CD8-positive, alpha-beta memory T cell (primary cell): ENCODE measurements around the gene P2RY11. TPM values are rescaled to one million over a fixed set of nuclear protein-coding genes. Genes with fewer than 3 reads are reported as not detected.

Source experiments
- CTCF ChIA-PET: fragments of 350-600 bp; sonication (Branson Sonifier 250); formaldehyde crosslinking; loops from one replicate; lab custom pipeline; 2021; ENCODE audit warnings: antibody characterized with exemption; lab: Charles Lee
- POLR2A ChIA-PET: fragments of 350-600 bp; sonication (Branson Sonifier 250); formaldehyde crosslinking; loops from one replicate; lab custom pipeline; 2021; ENCODE audit warnings: antibody characterized with exemption; lab: Charles Lee
- DNase-seq, 5 donors: peaks; one replicate each; pipeline versions ENCODE4 v3.0.0 to v3.0.0-alpha.2; 2020 to 2022; ENCODE audit warnings: mixed read lengths in 1 of 5
- H3K27ac ChIP-seq: one replicate; pipeline ENCODE4 v1.7.0; 2013; ENCODE audit warnings: low read depth, mild to moderate bottlenecking, low read length, moderate library complexity
- H3K27me3 ChIP-seq: 2 replicates; pipeline ENCODE4 v1.7.0; 2013; ENCODE audit warnings: low read length, mild to moderate bottlenecking; ENCODE audit not compliant: insufficient read depth, poor library complexity, severe bottlenecking
- H3K36me3 ChIP-seq: 2 replicates; pipeline ENCODE4 v1.7.0; 2013; ENCODE audit warnings: mild to moderate bottlenecking, low read length, moderate library complexity; ENCODE audit not compliant: insufficient read depth
- H3K4me1 ChIP-seq: 2 replicates; pipeline ENCODE4 v1.7.0; 2013; ENCODE audit warnings: mild to moderate bottlenecking, low read length, moderate library complexity; ENCODE audit not compliant: insufficient read depth
- H3K4me3 ChIP-seq: 2 replicates; pipeline ENCODE4 v1.7.0; 2013; ENCODE audit warnings: mild to moderate bottlenecking, low read length
- H3K9me3 ChIP-seq: 2 replicates; pipeline ENCODE4 v1.7.0; 2013; ENCODE audit warnings: mild to moderate bottlenecking, low read length
- H3K27ac Mint-ChIP-seq, 8 donors: one replicate each; pipeline ENCODE4 v1.8.0; 2020 to 2021; ENCODE audit warnings: mixed read lengths in 8 of 8, mild to moderate bottlenecking in 6 of 8, inconsistent platforms in 3 of 8, moderate library complexity in 3 of 8
- H3K27me3 Mint-ChIP-seq, 2 donors: one replicate each; pipeline ENCODE4 v1.8.0; 2020 to 2021; ENCODE audit warnings: mixed read lengths in 2 of 2, mild to moderate bottlenecking in 1 of 2, moderate library complexity in 1 of 2
- H3K36me3 Mint-ChIP-seq, 3 donors: one replicate each; pipeline ENCODE4 v1.8.0; 2020 to 2021; ENCODE audit warnings: mixed read lengths in 3 of 3, inconsistent platforms in 1 of 3, mild to moderate bottlenecking in 1 of 3
- H3K4me1 Mint-ChIP-seq, 3 donors: one replicate each; pipeline ENCODE4 v1.8.0; 2020 to 2021; ENCODE audit warnings: mixed read lengths in 3 of 3, inconsistent platforms in 1 of 3, mild to moderate bottlenecking in 1 of 3
- H3K4me3 Mint-ChIP-seq, 7 donors: one replicate each; pipeline ENCODE4 v1.8.0; 2020 to 2021; ENCODE audit warnings: mixed read lengths in 7 of 7, mild to moderate bottlenecking in 6 of 7, moderate library complexity in 4 of 7, inconsistent platforms in 2 of 7
- H3K9me3 Mint-ChIP-seq, 5 donors: one replicate each; pipeline ENCODE4 v1.8.0; 2020 to 2022; ENCODE audit warnings: mixed read lengths in 5 of 5, mild to moderate bottlenecking in 3 of 5, moderate library complexity in 2 of 5, inconsistent platforms in 1 of 5
- polyA plus RNA-seq: library from polyadenylated mRNA; unstranded; fragments of 300-500 nt; fragmentation: Illumina TruSeq; gene quantifications from one replicate; pipeline ENCODE4 v1.2.3, GENCODE V29; 2021
- total RNA-seq, 2 experiments: library from RNA; stranded (reverse); gene quantifications; one replicate each; pipeline ENCODE4 v1.2.3, GENCODE V29; 2021

P2RY11 gene, protein sequence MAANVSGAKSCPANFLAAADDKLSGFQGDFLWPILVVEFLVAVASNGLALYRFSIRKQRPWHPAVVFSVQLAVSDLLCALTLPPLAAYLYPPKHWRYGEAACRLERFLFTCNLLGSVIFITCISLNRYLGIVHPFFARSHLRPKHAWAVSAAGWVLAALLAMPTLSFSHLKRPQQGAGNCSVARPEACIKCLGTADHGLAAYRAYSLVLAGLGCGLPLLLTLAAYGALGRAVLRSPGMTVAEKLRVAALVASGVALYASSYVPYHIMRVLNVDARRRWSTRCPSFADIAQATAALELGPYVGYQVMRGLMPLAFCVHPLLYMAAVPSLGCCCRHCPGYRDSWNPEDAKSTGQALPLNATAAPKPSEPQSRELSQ
- 10 to 100 TPM; 53.7 to 58.1 TPM for total RNA-seq
- polyA plus RNA-seq = 7.4 TPM

DNA sequence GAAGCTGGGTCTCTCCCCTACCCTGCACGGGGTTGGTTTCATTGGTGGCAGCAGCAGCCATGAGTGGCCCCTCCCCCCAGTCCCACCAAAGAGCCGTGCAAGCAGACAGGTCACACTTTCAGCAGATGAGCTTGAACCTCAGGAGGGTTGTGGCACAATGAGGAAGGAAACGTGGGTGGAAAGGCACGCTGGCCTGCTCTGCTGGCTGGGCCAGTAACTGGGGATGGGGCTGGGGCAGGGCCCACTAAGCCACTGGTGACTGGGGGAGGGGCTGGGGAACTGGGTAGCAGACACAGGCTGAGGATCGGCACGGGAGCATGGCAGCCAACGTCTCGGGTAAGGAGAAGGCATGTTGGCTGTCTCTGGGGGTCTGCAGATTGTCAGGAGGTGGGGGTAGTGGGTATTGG is at the start of gene P2RY11:
TSS of gene P2RY11 (plus strand) at position 289 of the 407 bp plus-strand sequence. CDS start at position 318, 29 bp downstream.
- Histone ChIP-seq H3K36me3 (peaks cover 48% of the 10 kb centered on the region), H3K4me1 (peaks cover 55% of the 10 kb centered on the region)

DNA sequence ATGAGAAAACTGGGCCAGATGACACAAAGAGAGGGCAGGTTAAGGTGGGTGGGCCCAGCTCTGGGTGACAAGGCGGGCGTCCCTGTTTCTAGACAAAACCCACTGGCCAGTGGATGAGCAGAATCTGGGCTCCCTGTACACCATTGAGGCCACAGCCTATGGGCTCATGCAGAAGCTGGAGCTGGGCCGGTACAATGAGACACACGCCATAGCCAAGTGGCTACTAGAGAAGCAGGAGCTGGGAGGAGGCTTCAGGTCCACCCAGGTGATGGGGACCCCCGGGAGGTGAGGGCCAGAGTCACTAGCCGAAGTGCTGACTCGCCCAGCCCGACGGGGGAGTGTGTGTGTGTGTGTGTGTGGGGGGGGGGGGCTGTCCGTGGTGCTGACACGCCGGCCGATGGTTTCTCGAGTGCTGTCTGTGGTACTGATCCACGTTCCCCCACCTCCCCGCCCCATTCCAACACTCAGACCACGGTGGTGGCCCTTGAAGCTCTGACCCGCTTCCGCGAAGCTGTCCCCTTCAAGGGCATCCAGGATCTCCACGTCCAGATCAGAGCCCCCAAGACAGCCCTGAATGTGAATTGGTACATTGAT is 49.7 kb upstream of the P2RY11 start:
- H3K4me3 ChIP-seq = no peak overlapping the region
- CTCF ChIA-PET = no interaction called here
- H3K36me3 Mint-ChIP-seq = no peaks in the 10 kb centered on the region

More for the DNA sequence above, at the start of gene P2RY11:
- H3K27me3 ChIP-seq = no peaks in the 10 kb centered on the region
- no peak within 1 kb of the TSS for H3K4me3 ChIP-seq
- ChIA-PET POLR2A (interaction anchor here (0.9 to 1.6 kb wide), 4 partner anchors 15 to 305 kb away, joined by 3 to 8 read pairs (median 3); partner anchors contain the start of gene MRPL4), CTCF (interaction anchor here (0.8 to 14.2 kb wide), 6 partner anchors 9 to 147 kb away, joined by 3 to 194 read pairs (median 6); partner anchors contain the start of gene ANGPTL6)
- peaks cover 0 to 5% of the 10 kb centered on the region in 2 donors for H3K27me3 Mint-ChIP-seq
- H3K36me3 Mint-ChIP-seq = peaks cover 3 to 76% (median 6%) of the 10 kb centered on the region in 3 donors
- no peaks in the 10 kb centered on the region for H3K9me3 Mint-ChIP-seq
- H3K9me3 ChIP-seq = no peaks in the 10 kb centered on the region
- peaks cover 41 to 84% (median 42%) of the 10 kb centered on the region in 3 donors for H3K4me1 Mint-ChIP-seq
- peak within 1 kb of the TSS; percentile 90 to 99 (median 98) for H3K27ac Mint-ChIP-seq
- H3K4me3 Mint-ChIP-seq = peak within 1 kb of the TSS; percentile 68 to 93 (median 86)
- peak in 3 of 5 donors; percentile 31 to 83 (median 52) for DNase-seq
- peak within 1 kb of the TSS; percentile 77 for H3K27ac ChIP-seq

DNA sequence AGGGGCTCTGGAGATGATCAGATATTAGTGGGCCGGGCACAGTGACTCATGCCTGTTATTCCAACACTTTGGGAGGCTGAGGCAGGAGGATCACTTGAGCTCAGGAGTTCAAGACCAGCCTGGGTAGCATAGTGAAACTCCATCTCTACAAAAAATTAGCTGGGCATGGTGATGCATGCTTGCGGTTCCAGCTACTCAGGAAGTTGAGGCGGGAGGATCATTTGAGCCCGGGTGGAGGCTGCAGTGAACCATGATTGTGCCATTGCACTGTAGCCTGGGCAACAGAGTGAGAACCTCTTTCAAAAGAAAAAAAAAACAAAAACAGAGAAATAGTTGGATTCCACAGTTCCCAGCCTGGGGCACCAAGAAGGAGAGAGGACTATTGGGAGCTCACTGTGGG is 43.3 kb upstream of the P2RY11 start:
- Histone ChIP-seq H3K27ac (no peak overlapping the region), H3K4me3 (no peak overlapping the region), H3K9me3 (no peaks in the 10 kb centered on the region), H3K36me3 (no peaks in the 10 kb centered on the region), H3K27me3 (no peaks in the 10 kb centered on the region), H3K4me1 (no peaks in the 10 kb centered on the region)
- Mint-ChIP-seq H3K27me3 (peaks cover 7 to 8% of the 10 kb centered on the region in 2 donors), H3K4me1 (peaks cover 7 to 10% (median 9%) of the 10 kb centered on the region in 3 donors), H3K27ac (peak overlapping the region in 2 of 8 donors; percentile 35 to 63), H3K4me3 (peak overlapping the region in 1 of 7 donors; percentile 61), H3K9me3 (peaks cover 0 to 4% (median 0%) of the 10 kb centered on the region in 5 donors), H3K36me3 (no peaks in the 10 kb centered on the region)
- ChIA-PET POLR2A (no interaction called here), CTCF (no interaction called here)
- no peak for DNase-seq

More for the DNA sequence above, 49.7 kb upstream of the P2RY11 start:
- Mint-ChIP-seq H3K4me1 (no peaks in the 10 kb centered on the region), H3K9me3 (no peaks in the 10 kb centered on the region), H3K4me3 (no peak overlapping the region), H3K27me3 (peaks cover 27 to 30% of the 10 kb centered on the region in 2 donors), H3K27ac (no peak overlapping the region)
- Histone ChIP-seq H3K27ac (no peak overlapping the region), H3K27me3 (no peaks in the 10 kb centered on the region), H3K9me3 (no peaks in the 10 kb centered on the region), H3K36me3 (no peaks in the 10 kb centered on the region), H3K4me1 (no peaks in the 10 kb centered on the region)
- POLR2A ChIA-PET = no interaction called here
- DNase-seq = no peak

DNA sequence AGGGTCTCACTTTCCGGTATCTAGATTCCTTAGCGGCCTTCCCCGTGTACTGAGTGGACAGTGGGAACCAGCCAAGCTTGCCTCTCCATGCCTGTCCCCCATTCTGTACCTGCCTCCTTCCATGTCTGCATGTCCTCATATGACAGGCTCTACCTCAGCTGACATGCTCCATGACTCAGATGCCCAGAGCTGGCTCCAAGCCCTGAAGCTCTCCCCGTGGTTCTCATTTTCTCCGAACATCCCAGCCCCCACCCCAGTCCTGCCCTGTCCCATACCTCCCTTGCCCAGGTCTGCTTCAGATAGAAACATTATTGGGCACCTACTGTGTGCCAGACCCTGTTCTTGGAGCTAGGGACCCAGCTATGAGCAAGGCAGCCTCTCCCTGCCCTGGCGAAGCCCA is 42.4 kb upstream of the P2RY11 start:
- H3K27ac ChIP-seq = no peak overlapping the region
- no peaks in the 10 kb centered on the region for H3K36me3 ChIP-seq
- H3K27ac Mint-ChIP-seq = peak overlapping the region in 1 of 8 donors; percentile 84
- no peak overlapping the region for H3K4me3 Mint-ChIP-seq
- DNase-seq = no peak
- H3K4me1 ChIP-seq = no peaks in the 10 kb centered on the region
- POLR2A ChIA-PET = no interaction called here
- peaks cover 4% of the 10 kb centered on the region for H3K9me3 ChIP-seq
- no peak overlapping the region for H3K4me3 ChIP-seq
- H3K9me3 Mint-ChIP-seq = peaks cover 0 to 4% (median under 1%) of the 10 kb centered on the region in 5 donors
- H3K27me3 ChIP-seq = no peaks in the 10 kb centered on the region
- CTCF ChIA-PET = no interaction called here
- peaks cover 4 to 6% of the 10 kb centered on the region in 2 donors for H3K27me3 Mint-ChIP-seq
- peaks cover 7 to 10% (median 9%) of the 10 kb centered on the region in 3 donors for H3K4me1 Mint-ChIP-seq
- H3K36me3 Mint-ChIP-seq = no peaks in the 10 kb centered on the region

DNA sequence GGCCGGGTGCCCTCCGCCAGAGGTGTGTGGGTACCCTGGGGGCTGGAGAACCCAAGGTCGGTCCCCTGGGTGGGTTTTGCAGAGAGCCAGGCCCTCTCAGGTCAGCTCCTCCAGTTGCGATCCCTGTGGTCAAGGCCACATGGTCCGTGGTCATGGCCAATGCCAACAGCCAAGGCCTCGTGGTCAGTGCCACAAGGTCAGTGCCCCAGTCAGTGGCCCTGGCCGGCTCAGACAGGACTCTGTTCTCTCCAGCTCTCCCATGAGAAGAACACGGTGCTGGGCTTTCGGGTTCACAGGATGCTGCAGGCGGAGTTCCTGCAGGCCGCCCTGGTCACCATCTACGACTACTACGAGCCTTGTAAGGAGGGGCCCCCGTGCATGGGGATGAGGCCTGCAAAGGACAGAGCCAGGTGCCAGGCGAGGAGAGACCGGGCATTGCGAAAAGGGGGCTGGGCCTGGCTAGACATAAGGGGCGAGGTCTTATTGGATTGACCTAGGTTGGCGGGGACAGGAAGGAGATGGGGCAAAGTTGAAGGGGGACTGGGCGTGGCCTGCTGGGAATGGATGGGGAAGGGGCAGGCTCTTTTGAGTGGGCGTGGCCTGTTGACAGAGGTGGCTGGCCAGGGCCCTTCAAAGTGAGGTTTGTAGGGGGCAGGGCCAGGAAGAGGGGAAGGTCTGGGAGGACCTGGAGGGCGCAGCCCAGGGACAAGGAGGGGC is 40.6 kb upstream of the P2RY11 start:
- Mint-ChIP-seq H3K4me3 (no peak overlapping the region), H3K9me3 (peaks cover 0 to 7% (median 2%) of the 10 kb centered on the region in 5 donors), H3K27ac (no peak overlapping the region), H3K4me1 (peaks cover 7 to 10% (median 9%) of the 10 kb centered on the region in 3 donors), H3K36me3 (no peaks in the 10 kb centered on the region), H3K27me3 (peaks cover 3 to 6% of the 10 kb centered on the region in 2 donors)
- Histone ChIP-seq H3K36me3 (no peaks in the 10 kb centered on the region), H3K4me1 (no peaks in the 10 kb centered on the region), H3K4me3 (no peak overlapping the region), H3K27me3 (no peaks in the 10 kb centered on the region), H3K9me3 (peaks cover 6% of the 10 kb centered on the region), H3K27ac (no peak overlapping the region)
- no peak for DNase-seq
- ChIA-PET POLR2A (no interaction called here), CTCF (no interaction called here)

DNA sequence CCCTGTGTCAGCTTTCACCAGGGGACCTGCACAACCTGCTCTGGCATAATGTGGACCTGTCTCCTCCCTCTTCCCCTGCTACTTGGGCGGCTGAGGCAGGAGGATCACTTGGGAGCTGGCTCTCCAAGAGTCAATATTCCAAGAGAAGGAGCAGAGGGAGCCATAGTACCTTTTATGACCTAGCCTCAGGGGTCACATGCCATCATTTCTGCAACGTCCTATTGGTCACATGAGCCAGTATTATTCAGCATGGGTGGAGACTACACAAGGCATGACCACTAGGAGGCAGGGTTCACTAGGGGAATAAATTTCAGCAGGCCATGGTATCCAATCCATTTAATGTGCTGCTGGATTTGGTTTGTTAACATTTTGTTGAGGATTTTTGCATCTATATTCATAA is 37.3 kb upstream of the P2RY11 start:
- Histone ChIP-seq H3K36me3 (no peaks in the 10 kb centered on the region), H3K9me3 (peaks cover 6% of the 10 kb centered on the region), H3K4me1 (no peaks in the 10 kb centered on the region), H3K27me3 (no peaks in the 10 kb centered on the region), H3K27ac (no peak overlapping the region), H3K4me3 (no peak overlapping the region)
- H3K27me3 Mint-ChIP-seq = no peaks in the 10 kb centered on the region
- H3K9me3 Mint-ChIP-seq = peaks cover 0 to 7% (median 2%) of the 10 kb centered on the region in 5 donors
- peak; percentile 15 to 66 (median 57) for DNase-seq
- H3K27ac Mint-ChIP-seq = peak overlapping the region in 3 of 8 donors; percentile 9 to 54 (median 17)
- H3K4me3 Mint-ChIP-seq = no peak overlapping the region
- ChIA-PET POLR2A (no interaction called here), CTCF (interaction anchor here (1.2 kb wide), 1 partner anchor 177 kb away, joined by 5 read pairs; the partner anchor contains the start of gene MRPL4)
- H3K36me3 Mint-ChIP-seq = no peaks in the 10 kb centered on the region
- H3K4me1 Mint-ChIP-seq = no peaks in the 10 kb centered on the region

DNA sequence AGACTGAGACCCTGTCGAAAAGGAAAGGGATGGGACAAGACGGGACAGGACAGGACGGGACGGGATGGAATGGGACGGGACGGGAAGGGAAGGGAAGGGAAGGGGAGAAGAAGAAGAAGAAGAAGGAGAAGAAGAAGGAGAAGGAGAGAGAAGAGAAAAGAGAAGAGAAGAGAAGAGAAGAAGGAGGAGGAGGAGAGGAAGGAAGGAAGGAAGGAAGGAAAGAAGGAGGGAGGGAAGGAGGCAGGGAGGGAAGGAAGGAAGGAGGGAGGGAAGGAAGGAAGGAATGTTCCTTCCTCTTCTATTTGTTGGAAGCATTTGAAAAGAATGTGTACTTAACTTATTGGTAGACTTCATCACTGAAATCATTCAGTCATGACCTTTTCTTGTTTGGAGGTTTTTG is 35.0 kb upstream of the P2RY11 start:
- no peak for DNase-seq
- Histone ChIP-seq H3K4me1 (no peaks in the 10 kb centered on the region), H3K9me3 (peaks cover 6% of the 10 kb centered on the region), H3K27me3 (no peaks in the 10 kb centered on the region), H3K4me3 (no peak overlapping the region), H3K27ac (no peak overlapping the region), H3K36me3 (no peaks in the 10 kb centered on the region)
- Mint-ChIP-seq H3K9me3 (peaks cover 0 to 7% (median 2%) of the 10 kb centered on the region in 5 donors), H3K4me3 (no peak overlapping the region), H3K36me3 (no peaks in the 10 kb centered on the region), H3K27me3 (no peaks in the 10 kb centered on the region), H3K27ac (peak overlapping the region in 1 of 8 donors; percentile 71), H3K4me1 (no peaks in the 10 kb centered on the region)
- CTCF ChIA-PET = no interaction called here
- POLR2A ChIA-PET = interaction anchor here (0.7 kb wide), 1 partner anchor 295 kb away, joined by 3 read pairs; no protein-coding TSS in a partner anchor
